DOHH2 (cell line): ENCODE measurements around the gene B9D2.
"Not testable (repeated sequence)": the region's sequence is repeated elsewhere in the genome, so short reads cannot be mapped to it uniquely, and the experiment has no call there.

ENCODE experiments used
- H3F3A ChIP-seq: fragments of 200-600 bp; sonication (generic), shearing (Covaris generic); 2 replicates; pipeline ENCODE4 v1.6.0; 2016; ENCODE audit warnings: antibody characterized with exemption, mild to moderate bottlenecking; ENCODE audit not compliant: control insufficient read depth, insufficient read depth
- H3K27ac ChIP-seq: fragments of 200-600 bp; sonication (generic); 2 replicates; pipeline ENCODE4 v1.5.1; 2014; ENCODE audit warnings: low read depth, mild to moderate bottlenecking, low read length, moderate library complexity
- H3K27me3 ChIP-seq: fragments of 200-600 bp; sonication (generic); 2 replicates; pipeline ENCODE4 v1.6.1; 2014; ENCODE audit warnings: mild to moderate bottlenecking, low read length, mixed read lengths; ENCODE audit not compliant: control insufficient read depth
- H3K36me3 ChIP-seq: fragments of 200-600 bp; sonication (generic); 2 replicates; pipeline ENCODE4 v1.6.1; 2014; ENCODE audit warnings: mild to moderate bottlenecking, low read length, moderate library complexity, mixed read lengths; ENCODE audit not compliant: control insufficient read depth
- H3K4me1 ChIP-seq: fragments of 200-600 bp; sonication (generic); 2 replicates; pipeline ENCODE4 v1.6.1; 2014; ENCODE audit warnings: mild to moderate bottlenecking, low read length, mixed read lengths; ENCODE audit not compliant: control insufficient read depth
- H3K4me2 ChIP-seq: fragments of 200-600 bp; sonication (generic); 2 replicates; pipeline ENCODE4 v1.6.0; 2014; ENCODE audit warnings: mild to moderate bottlenecking, low read length, moderate library complexity
- H3K4me3 ChIP-seq: fragments of 200-600 bp; sonication (generic); 2 replicates; pipeline ENCODE4 v1.5.1; 2014; ENCODE audit warnings: mild to moderate bottlenecking, low read length, mixed read lengths
- H3K79me2 ChIP-seq: fragments of 200-600 bp; sonication (generic); 2 replicates; pipeline ENCODE4 v1.6.1; 2014; ENCODE audit warnings: mild to moderate bottlenecking, low read length, mixed read lengths; ENCODE audit not compliant: control insufficient read depth
- H3K9me2 ChIP-seq: fragments of 200-600 bp; sonication (generic); replicated peaks from 2 replicates; pipeline ENCODE4 v1.6.1; 2014; ENCODE audit warnings: mild to moderate bottlenecking, low read length, mixed read lengths; ENCODE audit not compliant: control insufficient read depth
- H3K9me3 ChIP-seq: fragments of 200-600 bp; sonication (generic); 2 replicates; pipeline ENCODE4 v1.6.1; 2014; ENCODE audit warnings: antibody characterized with exemption, low read length, mixed read lengths; ENCODE audit not compliant: control insufficient read depth, insufficient read depth
- H4K20me1 ChIP-seq: fragments of 200-600 bp; sonication (generic); 2 replicates; pipeline ENCODE4 v1.6.0; 2014; ENCODE audit warnings: low read depth, mild to moderate bottlenecking, antibody characterized with exemption, low read length, moderate library complexity; ENCODE audit not compliant: control insufficient read depth, insufficient read depth
- EZH2phosphoT487 ChIP-seq: fragments of 200-600 bp; sonication (generic); IDR thresholded peaks from 2 replicates; pipeline ENCODE4 v1.6.1; 2017; ENCODE audit warnings: borderline replicate concordance, mild to moderate bottlenecking, antibody characterized with exemption, low read length, moderate library complexity, mixed read lengths
- TF ChIP-seq, protein P1 (sequence below): fragments of 200-600 bp; sonication (generic); IDR thresholded peaks from one replicate; pipeline ENCODE4 v1.5.1; 2014; ENCODE audit warnings: antibody characterized with exemption, mild to moderate bottlenecking, low read depth, low read length; ENCODE audit not compliant: poor library complexity, severe bottlenecking

The B9D2 gene

DNA sequence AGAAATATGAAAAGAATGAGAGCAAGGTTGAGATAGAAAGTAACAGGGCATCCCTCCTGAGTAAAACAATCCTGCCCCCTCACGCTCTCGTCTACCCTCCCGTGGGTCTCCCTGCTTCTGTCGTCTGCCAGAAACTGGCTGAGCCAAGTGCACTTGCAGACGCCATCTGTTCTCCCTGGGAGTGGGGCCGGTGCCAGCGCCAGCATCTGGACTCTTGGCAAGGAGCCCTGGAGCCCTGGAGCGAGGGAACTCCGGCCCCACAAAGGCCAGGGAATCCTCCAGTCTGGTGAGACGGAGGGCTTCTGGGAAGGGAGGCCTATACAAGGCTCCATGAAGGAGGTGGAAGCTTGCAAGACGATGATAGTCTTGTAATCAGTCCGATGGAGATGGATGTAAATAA, 10.0 kb upstream of the B9D2 start:
- Histone ChIP-seq H3K79me2 (no peaks in the 10 kb centered on the region), H3K36me3 (no peaks in the 10 kb centered on the region), H3K27ac (no peak overlapping the region), H3K27me3 (no peaks in the 10 kb centered on the region), H4K20me1 (no peaks in the 10 kb centered on the region), H3K4me2 (no peak overlapping the region), H3K9me2 (no peaks in the 10 kb centered on the region), H3K4me3 (no peak overlapping the region), H3F3A (peaks cover 3% of the 10 kb centered on the region), H3K9me3 (no peaks in the 10 kb centered on the region), H3K4me1 (peaks cover 11% of the 10 kb centered on the region)
- TF ChIP-seq EZH2phosphoT487, result no peak
- TF ChIP-seq, protein P1, sequence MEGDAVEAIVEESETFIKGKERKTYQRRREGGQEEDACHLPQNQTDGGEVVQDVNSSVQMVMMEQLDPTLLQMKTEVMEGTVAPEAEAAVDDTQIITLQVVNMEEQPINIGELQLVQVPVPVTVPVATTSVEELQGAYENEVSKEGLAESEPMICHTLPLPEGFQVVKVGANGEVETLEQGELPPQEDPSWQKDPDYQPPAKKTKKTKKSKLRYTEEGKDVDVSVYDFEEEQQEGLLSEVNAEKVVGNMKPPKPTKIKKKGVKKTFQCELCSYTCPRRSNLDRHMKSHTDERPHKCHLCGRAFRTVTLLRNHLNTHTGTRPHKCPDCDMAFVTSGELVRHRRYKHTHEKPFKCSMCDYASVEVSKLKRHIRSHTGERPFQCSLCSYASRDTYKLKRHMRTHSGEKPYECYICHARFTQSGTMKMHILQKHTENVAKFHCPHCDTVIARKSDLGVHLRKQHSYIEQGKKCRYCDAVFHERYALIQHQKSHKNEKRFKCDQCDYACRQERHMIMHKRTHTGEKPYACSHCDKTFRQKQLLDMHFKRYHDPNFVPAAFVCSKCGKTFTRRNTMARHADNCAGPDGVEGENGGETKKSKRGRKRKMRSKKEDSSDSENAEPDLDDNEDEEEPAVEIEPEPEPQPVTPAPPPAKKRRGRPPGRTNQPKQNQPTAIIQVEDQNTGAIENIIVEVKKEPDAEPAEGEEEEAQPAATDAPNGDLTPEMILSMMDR, result no peak

DNA sequence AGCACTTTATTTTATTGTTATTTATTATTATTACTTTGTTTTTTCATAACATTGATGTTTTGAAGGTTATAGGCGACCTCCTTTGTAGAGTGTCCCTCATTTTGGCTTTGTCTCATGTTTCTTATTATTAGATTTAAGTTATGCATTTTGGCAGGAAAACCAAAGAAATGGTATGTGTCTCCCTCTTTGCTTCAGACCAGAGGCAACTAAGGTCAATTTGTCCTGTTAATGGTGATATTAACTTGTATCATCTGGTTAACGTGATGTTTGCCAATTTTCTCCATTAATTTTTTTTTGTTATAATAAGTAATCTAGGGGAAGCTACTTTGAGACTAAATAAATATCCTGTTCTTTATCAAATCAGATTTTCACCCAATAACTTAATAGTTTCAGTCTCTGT, 8.6 kb upstream of the B9D2 start:
- H3K4me2 ChIP-seq, result no peak overlapping the region
- no peaks in the 10 kb centered on the region; the same call in 1 of the 2 replicates for H3K36me3 ChIP-seq
- peaks cover 4% of the 10 kb centered on the region; the same call in 1 of the 2 replicates for H3K4me1 ChIP-seq
- no peaks in the 10 kb centered on the region for H3K9me3 ChIP-seq
- H3K27me3 ChIP-seq, result no peaks in the 10 kb centered on the region
- peaks cover 5% of the 10 kb centered on the region; the same call in 1 of the 2 replicates for H3K79me2 ChIP-seq
- H4K20me1 ChIP-seq, result no peaks in the 10 kb centered on the region
- no peaks in the 10 kb centered on the region for H3F3A ChIP-seq
- no peak overlapping the region for H3K27ac ChIP-seq
- TF ChIP-seq EZH2phosphoT487, result no peak
- TF ChIP-seq, protein P1, result no peak
- H3K9me2 ChIP-seq, result no peaks in the 10 kb centered on the region
- H3K4me3 ChIP-seq, result no peak overlapping the region

DNA sequence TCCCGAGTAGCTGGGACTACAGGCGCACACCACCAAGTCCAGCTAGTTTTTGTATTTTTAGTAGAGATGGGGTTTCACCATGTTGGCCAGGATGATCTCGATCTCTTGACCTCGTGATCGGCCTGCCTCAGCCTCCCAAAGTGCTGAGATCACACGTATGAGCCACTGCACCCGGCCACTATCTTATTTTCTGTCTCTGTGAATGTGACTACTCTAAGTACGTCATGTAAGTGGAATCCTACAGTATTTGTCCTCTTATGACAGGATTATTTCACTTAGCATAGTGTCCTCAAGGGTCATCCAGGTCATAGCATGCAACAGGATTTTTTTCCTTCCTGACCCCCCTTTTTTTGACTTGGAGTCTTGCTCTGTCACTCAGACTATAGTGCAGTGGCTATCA, 7.6 kb upstream of the B9D2 start:
- Histone ChIP-seq H3K4me1 (peaks cover 4% of the 10 kb centered on the region; the same call in 1 of the 2 replicates), H3K9me2 (no peaks in the 10 kb centered on the region), H4K20me1 (no peaks in the 10 kb centered on the region), H3K27ac (no peak overlapping the region), H3F3A (no peaks in the 10 kb centered on the region), H3K36me3 (no peaks in the 10 kb centered on the region; the same call in 1 of the 2 replicates), H3K9me3 (no peaks in the 10 kb centered on the region), H3K4me2 (no peak overlapping the region), H3K79me2 (peaks cover 7% of the 10 kb centered on the region; the same call in 1 of the 2 replicates), H3K4me3 (no peak overlapping the region), H3K27me3 (no peaks in the 10 kb centered on the region)
- no peak for TF ChIP-seq EZH2phosphoT487
- TF ChIP-seq, protein P1, result no peak

DNA sequence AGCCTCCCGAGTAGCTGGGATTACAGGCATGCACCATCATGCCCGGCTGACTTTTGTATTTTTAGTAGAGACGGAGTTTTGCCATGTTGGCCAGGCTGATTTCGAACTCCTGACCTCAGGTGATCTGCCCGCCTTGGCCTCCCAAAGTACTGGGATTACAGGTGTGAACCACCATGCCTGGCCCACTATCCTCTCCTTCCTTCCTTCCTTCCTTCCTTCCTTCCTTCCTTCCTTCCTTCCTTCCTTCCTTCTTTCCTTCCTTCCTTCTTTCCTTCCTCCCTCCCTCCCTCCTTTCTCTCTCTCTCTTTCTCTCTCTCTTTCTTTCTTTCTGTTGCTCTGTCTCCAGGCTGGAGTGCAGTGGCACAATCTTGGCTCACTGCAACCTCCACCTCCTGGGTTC, 7.2 kb upstream of the B9D2 start:
- H3K4me1 ChIP-seq, H3F3A ChIP-seq, H3K9me2 ChIP-seq, H3K36me3 ChIP-seq, H3K27me3 ChIP-seq, H3K27ac ChIP-seq, H3K9me3 ChIP-seq, H3K4me3 ChIP-seq, H3K4me2 ChIP-seq, H4K20me1 ChIP-seq: not testable (repeated sequence)
- peaks cover 11% of the 10 kb centered on the region for H3K79me2 ChIP-seq
